ENCODE measurements around the gene ACSM3.
A peak's percentile ranks its signal among the peaks of the same experiment; 100 is the strongest.
"Not testable (repeated sequence)": the region's sequence is repeated elsewhere in the genome, so short reads cannot be mapped to it uniquely, and the experiment has no call there.

The ACSM3 gene

GRCh38 chr16:20755799-20756198 is 8.0 kb upstream of the ACSM3 start:
- not testable (repeated sequence) for DNase-seq

- no peak for DNase-seq
These were observed 3.5 kb upstream of the ACSM3 start for GRCh38 chr16:20760346-20760745.

- no peak for DNase-seq
These were observed 2.6 kb upstream of the ACSM3 start for GRCh38 chr16:20761175-20761574.

- DNase-seq: no peak
These were observed 1.2 kb upstream of the ACSM3 start for GRCh38 chr16:20762404-20763123.

GRCh38 chr16:20764448-20764847 is 634 bp downstream of the ACSM3 start:
- not testable (repeated sequence) for DNase-seq

- no peak for DNase-seq
These were observed 1.9 kb downstream of the ACSM3 start for GRCh38 chr16:20765732-20766131.

- DNase-seq: no peak
These were observed 2.5 kb downstream of the ACSM3 start for GRCh38 chr16:20766294-20766693.

GRCh38 chr16:20767577-20767976 is 3.8 kb downstream of the ACSM3 start:
- no peak for DNase-seq

GRCh38 chr16:20768121-20768520 is 4.3 kb downstream of the ACSM3 start:
- DNase-seq: no peak

- DNase-seq: no peak
These were observed 5.0 kb downstream of the ACSM3 start for GRCh38 chr16:20768818-20769217.

GRCh38 chr16:20773679-20774078 is 9.9 kb downstream of the ACSM3 start:
- DNase-seq: no peak

GRCh38 chr16:20774703-20775362 is 11.0 kb downstream of the ACSM3 start:
- peak in 2 of 4 experiments; percentile 32 to 37 for DNase-seq

GRCh38 chr16:20781697-20782096 is 17.9 kb downstream of the ACSM3 start:
- DNase-seq: no peak

GRCh38 chr16:20782470-20782869 is 18.7 kb downstream of the ACSM3 start:
- no peak for DNase-seq

GRCh38 chr16:20784204-20784603 is 20.4 kb downstream of the ACSM3 start:
- no peak for DNase-seq

GRCh38 chr16:20789130-20789529 is 25.3 kb downstream of the ACSM3 start:
- DNase-seq: no peak

- no peak for DNase-seq
These were observed 28.3 kb downstream of the ACSM3 start for GRCh38 chr16:20791923-20792612.

GRCh38 chr16:20798364-20798763 is 34.5 kb downstream of the ACSM3 start:
- no peak for DNase-seq

GRCh38 chr16:20799599-20799998 is 35.8 kb downstream of the ACSM3 start:
- no peak for DNase-seq

GRCh38 chr16:20801278-20801677 is 37.5 kb downstream of the ACSM3 start:
- DNase-seq: no peak

GRCh38 chr16:20803192-20803560 is 39.4 kb downstream of the ACSM3 start:
- no peak for DNase-seq

- no peak for DNase-seq
These were observed 39.9 kb downstream of the ACSM3 start for GRCh38 chr16:20803561-20804214.

GRCh38 chr16:20805684-20806167 is 41.9 kb downstream of the ACSM3 start:
- DNase-seq: not testable (repeated sequence)

All from activated naive CD4-positive, alpha-beta T cell (primary cell).